Lung (tissue), 12 donors: ENCODE data around the gene PCYT1B. TPM values are rescaled to one million over a fixed set of nuclear protein-coding genes. Genes with fewer than 3 reads are reported as not detected.

Experiments used
- ATAC-seq: fragments of 200-7000 bp; cut with Tn5 transposase; one replicate; pipeline ENCODE4 v1.9.1; 2020; ENCODE audit warnings: moderate number of reproducible peaks; ENCODE audit not compliant: insufficient read depth, low FRiP score
- DNase-seq, 3 donors: peaks; one replicate each; pipeline ENCODE4 v3.0.0-alpha.2; 2013 to 2017
- H3K27ac ChIP-seq, 2 donors: one replicate each; pipeline ENCODE4 v1.5.1; 2013; ENCODE audit warnings: mild to moderate bottlenecking in 2 of 2, moderate library complexity in 2 of 2, control low read depth in 1 of 2, inconsistent platforms in 1 of 2, low read depth in 1 of 2, low read length in 1 of 2
- H3K27me3 ChIP-seq, 3 donors: one replicate each; pipeline ENCODE4 v1.5.1; 2013; ENCODE audit warnings: low read length in 2 of 3; ENCODE audit not compliant: control insufficient read depth in 3 of 3, insufficient read depth in 3 of 3
- H3K36me3 ChIP-seq, 4 donors: one replicate each; pipeline ENCODE4 v1.5.1; 2013; ENCODE audit warnings: low read length in 4 of 4, mild to moderate bottlenecking in 1 of 4, moderate library complexity in 1 of 4; ENCODE audit not compliant: control insufficient read depth in 4 of 4, insufficient read depth in 4 of 4
- H3K4me1 ChIP-seq, 5 donors: one replicate each; pipeline ENCODE4 v1.5.1; 2013; ENCODE audit warnings: low read length in 5 of 5, mild to moderate bottlenecking in 2 of 5, moderate library complexity in 1 of 5; ENCODE audit not compliant: control insufficient read depth in 5 of 5, insufficient read depth in 5 of 5
- H3K4me3 ChIP-seq: one replicate; pipeline ENCODE4 v1.5.1; 2013; ENCODE audit warnings: mild to moderate bottlenecking, control low read depth, moderate library complexity
- H3K9ac ChIP-seq, 2 donors: one replicate each; pipeline ENCODE4 v1.5.1; 2013; ENCODE audit warnings: low read length in 2 of 2, control low read depth in 1 of 2; ENCODE audit not compliant: insufficient read depth in 1 of 2
- H3K9me3 ChIP-seq, 4 donors: one replicate each; pipeline ENCODE4 v1.5.1; 2013; ENCODE audit warnings: low read length in 3 of 4, mild to moderate bottlenecking in 1 of 4, moderate library complexity in 1 of 4; ENCODE audit not compliant: control insufficient read depth in 4 of 4, insufficient read depth in 3 of 4
- WGBS, 2 donors: extraction: QIAGEN DNeasy Blood & Tissue Kit; methylation state at CpG; one replicate each; pipeline ENCODE4 v1.1.7; 2013; 5-methylcytosine and 5-hydroxymethylcytosine counted together
- polyA plus RNA-seq, 2 donors: library from polyadenylated mRNA; stranded (reverse); fragments of 200-250 nt; gene quantifications; one replicate each; pipeline ENCODE4 v1.2.1, GENCODE V29; 2013
- total RNA-seq, 2 donors: library from RNA; depleted of rRNA in 1 of 2; stranded (reverse); fragments of >200 nt in 1 of 2; gene quantifications; one replicate each; pipeline ENCODE4 v1.2.1, GENCODE V29; 2014 to 2021
- TF ChIP-seq, protein P1 (sequence below): IDR thresholded peaks from 2 replicates; pipeline ENCODE4 v1.5.1; 2012; ENCODE audit warnings: mild to moderate bottlenecking; ENCODE audit errors: control extremely low read depth, extremely low read depth
- donor health status: control.
- donor health status: control.
- donor health status: Bipolar disorder and iron deficiency.
- donor health status: healthy.
- donor health status: DM: yes; HTN: yes; CAD: no.

The PCYT1B gene
- total and polyA plus RNA-seq, 4 donors: 0.35 to 5.0 (median 2.4) TPM

DNA sequence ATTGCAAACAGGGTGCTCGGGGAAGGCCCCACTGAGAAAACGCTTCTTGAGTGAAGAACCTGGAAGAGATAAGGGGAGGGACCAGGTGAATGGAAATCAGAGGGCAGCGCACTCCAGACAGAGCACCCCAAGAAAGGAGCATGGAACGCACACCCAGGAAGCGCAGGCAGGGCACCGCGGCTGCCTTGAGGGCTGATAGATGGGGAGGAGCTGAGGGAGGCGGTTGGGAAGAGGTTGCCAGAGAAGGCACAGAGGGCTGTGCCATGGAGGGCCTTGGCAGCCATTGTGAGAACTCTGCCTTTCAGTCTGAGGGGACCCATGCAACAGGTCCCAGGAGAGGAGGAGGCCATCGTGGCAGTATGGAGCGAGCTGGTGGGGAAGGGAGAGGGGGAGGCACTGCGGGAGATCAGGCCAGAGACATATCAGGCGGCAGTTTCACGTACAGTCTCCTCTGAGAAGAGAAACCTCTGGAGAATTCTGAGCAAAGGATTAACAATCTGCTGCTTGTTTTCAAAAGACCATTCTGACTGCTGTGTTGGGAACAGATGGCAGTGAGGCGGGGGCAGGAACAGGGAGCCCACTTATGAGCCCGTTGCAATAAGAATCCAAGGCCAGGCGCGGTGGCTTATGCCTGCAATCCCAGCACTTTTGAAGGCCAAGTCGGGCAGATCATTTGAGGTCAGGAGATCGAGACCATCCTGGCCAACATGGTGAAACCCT is 83.7 kb downstream of the PCYT1B start:
- Histone ChIP-seq H3K36me3 (no peaks in the 10 kb centered on the region), H3K27ac (no peak overlapping the region), H3K4me3 (no peak overlapping the region), H3K9ac (no peak overlapping the region), H3K9me3 (no peaks in the 10 kb centered on the region), H3K4me1 (no peaks in the 10 kb centered on the region), H3K27me3 (peaks cover 0 to 6% (median 0%) of the 10 kb centered on the region in 3 donors)
- DNase-seq (no peak), ATAC-seq (no peak)
- 90 to 95% methylated on average over 16 to 19 of the region's 19 CpGs for WGBS, 2 donors
- TF ChIP-seq, protein P1, sequence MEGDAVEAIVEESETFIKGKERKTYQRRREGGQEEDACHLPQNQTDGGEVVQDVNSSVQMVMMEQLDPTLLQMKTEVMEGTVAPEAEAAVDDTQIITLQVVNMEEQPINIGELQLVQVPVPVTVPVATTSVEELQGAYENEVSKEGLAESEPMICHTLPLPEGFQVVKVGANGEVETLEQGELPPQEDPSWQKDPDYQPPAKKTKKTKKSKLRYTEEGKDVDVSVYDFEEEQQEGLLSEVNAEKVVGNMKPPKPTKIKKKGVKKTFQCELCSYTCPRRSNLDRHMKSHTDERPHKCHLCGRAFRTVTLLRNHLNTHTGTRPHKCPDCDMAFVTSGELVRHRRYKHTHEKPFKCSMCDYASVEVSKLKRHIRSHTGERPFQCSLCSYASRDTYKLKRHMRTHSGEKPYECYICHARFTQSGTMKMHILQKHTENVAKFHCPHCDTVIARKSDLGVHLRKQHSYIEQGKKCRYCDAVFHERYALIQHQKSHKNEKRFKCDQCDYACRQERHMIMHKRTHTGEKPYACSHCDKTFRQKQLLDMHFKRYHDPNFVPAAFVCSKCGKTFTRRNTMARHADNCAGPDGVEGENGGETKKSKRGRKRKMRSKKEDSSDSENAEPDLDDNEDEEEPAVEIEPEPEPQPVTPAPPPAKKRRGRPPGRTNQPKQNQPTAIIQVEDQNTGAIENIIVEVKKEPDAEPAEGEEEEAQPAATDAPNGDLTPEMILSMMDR: no peak

DNA sequence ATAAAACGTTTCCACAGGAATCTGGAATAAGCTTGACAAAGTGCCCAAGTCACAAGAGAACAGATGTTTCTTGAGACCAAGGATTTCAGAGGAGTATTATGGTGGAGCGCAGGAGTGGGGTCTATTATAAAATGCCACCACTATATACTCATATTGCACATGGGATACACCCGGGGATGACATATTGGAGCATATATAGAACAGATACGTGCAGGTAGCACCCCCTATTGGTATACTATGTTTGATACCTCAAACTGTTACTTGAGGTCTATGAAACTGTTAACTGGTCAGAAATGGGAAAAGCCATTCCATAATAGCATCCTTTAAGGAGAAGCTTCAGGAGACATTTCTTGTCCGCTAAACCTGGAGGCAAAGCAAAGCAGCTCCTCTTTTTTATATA is 86.0 kb downstream of the PCYT1B start:
- H3K27me3 ChIP-seq: peaks cover 0 to 3% (median 0%) of the 10 kb centered on the region in 3 donors
- ATAC-seq (no peak), DNase-seq (no peak)

DNA sequence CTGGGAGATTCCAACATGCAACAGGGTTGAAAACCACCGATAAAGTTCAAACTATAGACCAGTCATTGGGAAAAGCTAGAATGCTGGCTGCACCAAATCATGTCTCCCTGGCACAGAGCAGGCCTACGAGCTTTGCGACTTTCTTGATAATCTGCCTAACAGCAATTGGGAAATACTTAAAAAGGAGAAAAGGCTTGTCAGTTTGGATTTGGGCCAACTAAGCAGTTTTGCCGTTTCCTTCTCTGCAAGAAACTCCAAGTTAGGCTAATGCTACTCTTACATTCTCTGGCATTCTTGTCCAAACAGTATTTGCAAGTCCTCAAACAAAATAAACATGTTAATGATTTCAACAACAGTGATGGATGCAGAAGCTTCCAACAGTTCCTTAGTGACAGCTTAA is 94.1 kb downstream of the PCYT1B start:
- Histone ChIP-seq H3K27me3 (peaks cover 0 to 18% (median 11%) of the 10 kb centered on the region in 3 donors), H3K4me1 (peaks cover 0 to 4% (median 0%) of the 10 kb centered on the region in 5 donors), H3K27ac (no peak overlapping the region), H3K4me3 (no peak overlapping the region), H3K9ac (no peak overlapping the region), H3K9me3 (no peaks in the 10 kb centered on the region), H3K36me3 (no peaks in the 10 kb centered on the region)
- 35 to 54% methylated on average over 4 of the region's 4 CpGs for WGBS, 2 donors
- ATAC-seq: no peak
- TF ChIP-seq, protein P1: no peak
- DNase-seq: peak; percentile 54 to 93 (median 88)

More for the DNA sequence above, 86.0 kb downstream of the PCYT1B start:
- Histone ChIP-seq H3K4me1 (no peaks in the 10 kb centered on the region), H3K36me3 (no peaks in the 10 kb centered on the region), H3K9ac (no peak overlapping the region), H3K4me3 (no peak overlapping the region), H3K27ac (no peak overlapping the region), H3K9me3 (no peaks in the 10 kb centered on the region)
- TF ChIP-seq, protein P1: no peak
- WGBS, 2 donors: 59 to 84% methylated on average over 5 of the region's 5 CpGs

DNA sequence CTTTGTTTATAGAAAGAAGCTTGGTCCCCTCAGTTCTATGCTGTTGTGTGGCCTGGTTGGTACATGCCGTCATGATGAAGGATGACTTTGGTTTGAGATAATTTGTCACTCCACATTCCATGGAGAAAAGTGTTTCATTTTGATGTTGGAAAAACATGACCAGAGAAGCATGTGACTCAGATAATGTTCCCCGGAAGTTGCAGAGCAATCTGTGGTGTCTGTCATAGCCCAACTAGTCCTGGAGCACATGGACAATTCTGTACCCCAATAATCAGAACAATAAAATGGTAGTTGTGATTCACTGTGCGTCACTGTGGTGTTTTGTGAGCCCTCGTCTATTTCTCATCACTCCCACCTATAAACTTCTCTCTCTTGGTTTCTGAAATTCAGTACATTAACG is 97.0 kb downstream of the PCYT1B start:
- Histone ChIP-seq H3K9me3 (peaks cover 0 to 2% (median 0%) of the 10 kb centered on the region in 4 donors), H3K4me1 (peaks cover 0 to 4% (median 0%) of the 10 kb centered on the region in 5 donors), H3K9ac (no peak overlapping the region), H3K27ac (no peak overlapping the region), H3K36me3 (no peaks in the 10 kb centered on the region), H3K4me3 (no peak overlapping the region), H3K27me3 (peaks cover 0 to 32% (median 10%) of the 10 kb centered on the region in 3 donors)
- no peak for DNase-seq
- ATAC-seq: no peak
- TF ChIP-seq, protein P1: no peak
- WGBS, 2 donors: 78 to 92% methylated on average over 5 of the region's 5 CpGs
